Left colon (tissue), 2 donors: Measurements from ENCODE around the gene NIPA2. TPM values are rescaled to one million over a fixed set of nuclear protein-coding genes. Genes with fewer than 3 reads are reported as not detected.

Source experiments
- ATAC-seq: fragments of 200-7000 bp; cut with Tn5 transposase; one replicate; pipeline ENCODE4 v1.9.1; 2020; ENCODE audit warnings: mild to moderate bottlenecking, moderate library complexity
- DNase-seq, 2 donors: peaks; one replicate each; pipeline ENCODE4 v3.0.0-alpha.2; 2020
- intact Hi-C, 2 donors: fragments of 100-400 bp; cut with DNase I in 1 of 2; cut with micrococcal nuclease in 1 of 2; formaldehyde crosslinking; loops; one replicate each; pipeline versions ENCODE4 v1.11.2 to v1.14.0; 2022; cut with DNase I, micrococcal nuclease
- total RNA-seq, 2 donors: library from RNA; stranded (reverse); fragmentation: NEBNext Ultra II Directional; extraction: Animal tissue kit (Norgen Biotek cat#: 25700); gene quantifications; one replicate each; pipeline ENCODE4 v1.2.1, GENCODE V29; 2021
- donor health status: DM: no; HTN: no; CAD: no.
- donor health status: DM: yes; HTN: yes; CAD: no.

NIPA2 gene
- total RNA-seq, 2 donors from 2014 or later = 78.8 to 82.7 TPM

- intact Hi-C loops = no loop called here
- DNase-seq (no peak), ATAC-seq (no peak)
Measured at GRCh38 chr15:22823495-22824128, 14.9 kb upstream of the NIPA2 start.

- DNase-seq (no peak), ATAC-seq (no peak)
- intact Hi-C loops = no loop called here
Measured at GRCh38 chr15:22827125-22827524, 11.3 kb upstream of the NIPA2 start.

- DNase-seq (no peak), ATAC-seq (no peak)
- intact Hi-C loops = no loop called here
Measured at GRCh38 chr15:22831473-22831872, 7.0 kb upstream of the NIPA2 start.

DNA sequence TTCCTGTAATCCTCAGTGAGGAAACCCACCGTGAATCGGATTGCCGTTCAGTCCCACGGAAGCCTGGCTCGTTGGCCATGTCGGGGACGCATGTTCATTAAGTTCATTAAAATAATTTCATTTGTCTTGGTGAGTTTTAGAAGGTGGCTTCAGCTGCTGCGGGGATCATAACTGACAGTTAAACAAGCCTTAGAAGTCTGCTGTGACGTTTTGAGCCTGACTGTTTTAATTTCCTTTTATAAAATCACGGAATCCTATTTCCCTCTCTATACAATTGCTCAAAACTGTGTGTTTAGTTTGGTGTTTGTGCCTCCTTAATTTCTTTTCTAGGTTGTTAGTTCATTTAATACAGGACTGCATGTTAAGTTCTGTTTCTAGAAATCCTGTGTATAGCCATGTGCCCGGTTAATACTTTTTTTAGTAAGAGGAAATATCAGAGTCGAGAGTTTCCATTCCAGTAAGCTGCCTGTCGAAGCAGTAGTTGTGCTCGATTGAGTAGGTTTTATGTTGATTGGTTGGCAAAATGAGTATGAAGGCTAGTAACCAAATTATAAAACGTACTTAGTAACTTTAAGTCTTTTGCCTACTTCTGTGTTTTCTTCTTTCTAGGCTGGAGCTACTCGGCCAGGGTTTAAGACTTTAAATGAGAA is 705 bp downstream of the NIPA2 start:
- DNase-seq (no peak), ATAC-seq (peak; percentile 12)
- intact Hi-C loops = no loop called here

DNA sequence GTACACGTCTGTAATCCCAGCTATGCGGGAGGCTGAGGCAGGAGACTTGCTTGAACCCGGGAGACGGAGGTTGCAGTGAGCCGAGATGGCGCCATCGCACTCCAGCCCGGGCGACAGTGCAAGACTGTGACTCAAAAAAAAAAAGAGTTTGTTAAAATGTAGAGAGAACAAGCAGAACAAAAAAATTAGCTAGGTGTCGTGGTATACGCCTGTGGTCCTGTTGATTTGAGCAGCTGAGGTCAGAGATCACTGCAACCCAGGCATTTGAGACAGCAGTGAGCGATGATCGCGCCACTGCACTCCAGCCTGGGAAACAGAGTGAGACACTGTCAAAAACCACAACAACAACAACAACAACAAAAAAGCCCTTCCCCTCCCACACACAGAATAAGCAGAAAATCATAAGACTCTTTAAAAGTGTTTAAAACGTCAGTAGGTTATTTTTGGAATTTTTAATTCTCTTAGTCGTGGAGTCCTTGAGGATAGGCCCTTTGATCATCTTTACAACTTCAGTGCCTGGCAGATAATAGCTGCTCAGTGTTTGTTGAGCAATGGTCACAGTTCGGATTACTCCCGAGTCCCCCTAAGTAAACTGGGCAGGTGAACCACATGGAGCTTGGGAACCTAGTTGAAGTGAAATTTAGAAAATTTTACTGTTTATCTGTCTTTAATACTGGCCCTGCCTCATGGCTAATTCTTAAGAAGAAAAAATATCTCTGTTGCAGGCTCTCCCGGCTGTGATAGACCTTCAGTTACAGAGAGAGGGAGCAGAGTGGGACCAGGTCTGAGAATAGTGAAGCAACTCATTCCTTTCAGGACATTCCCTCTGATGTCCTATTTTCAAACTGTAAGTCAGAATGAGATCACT is 6.2 kb downstream of the NIPA2 start:
- ATAC-seq = no peak
- DNase-seq = no peak
- intact Hi-C loops = no loop called here

GRCh38 chr15:22845289-22845900 is 6.9 kb downstream of the NIPA2 start:
- intact Hi-C loops = no loop called here
- ATAC-seq = no peak
- DNase-seq = no peak

- intact Hi-C loops = no loop called here
- no peak for ATAC-seq
- no peak for DNase-seq
Measured at GRCh38 chr15:22846073-22846472, 7.6 kb downstream of the NIPA2 start.

DNA sequence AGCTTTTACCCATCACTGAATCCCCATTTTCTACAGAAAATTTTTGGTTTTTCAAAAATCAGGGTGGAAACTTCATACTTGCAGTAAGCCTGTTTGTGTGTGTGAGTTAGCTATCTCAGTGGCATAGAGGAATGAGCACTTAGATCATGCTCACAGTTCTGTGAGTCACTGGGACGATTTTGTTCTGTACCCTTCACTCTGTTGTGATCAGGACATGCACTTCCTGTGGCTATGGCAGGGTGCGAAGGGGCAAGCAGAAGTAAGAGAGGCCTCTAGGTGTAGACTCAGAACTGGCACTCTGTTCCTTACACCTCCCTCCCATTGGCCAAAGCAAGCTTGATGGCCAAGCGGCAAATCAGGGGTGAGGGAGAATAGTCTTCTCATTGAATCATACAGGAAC is 11.6 kb downstream of the NIPA2 start:
- no peak for ATAC-seq

GRCh38 chr15:22851513-22851912 is 13.0 kb downstream of the NIPA2 start:
- intact Hi-C loops = no loop called here
- ATAC-seq (no peak), DNase-seq (no peak)

More for the DNA sequence above, 11.6 kb downstream of the NIPA2 start:
- DNase-seq = no peak
- intact Hi-C loops = no loop called here

- intact Hi-C loops = no loop called here
- DNase-seq (no peak), ATAC-seq (no peak)
Measured at GRCh38 chr15:22855791-22856190, 17.3 kb downstream of the NIPA2 start.

DNA sequence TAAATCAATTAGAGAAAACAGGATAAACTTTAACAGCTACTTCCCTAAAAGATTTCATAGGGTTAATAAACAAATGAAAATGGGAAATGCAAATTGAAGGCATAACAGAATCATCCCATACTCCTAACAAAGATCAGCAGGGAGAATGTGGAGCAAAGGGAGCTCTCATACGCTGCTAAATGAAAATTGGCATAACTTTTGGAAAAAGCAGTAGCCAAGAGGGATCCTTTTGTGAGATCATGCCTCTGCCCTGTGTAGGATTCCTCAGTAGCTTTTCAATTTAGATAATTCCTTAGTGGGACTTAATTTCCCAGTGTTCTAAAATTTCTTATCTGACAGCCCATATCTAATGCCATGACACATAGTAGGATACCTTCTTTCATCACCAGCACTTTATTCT is 18.2 kb downstream of the NIPA2 start:
- intact Hi-C loops = no loop called here

GRCh38 chr15:22861161-22861560 is 22.7 kb downstream of the NIPA2 start:
- intact Hi-C loops = no loop called here
- no peak for DNase-seq
- ATAC-seq = no peak

More for the DNA sequence above, 18.2 kb downstream of the NIPA2 start:
- no peak for ATAC-seq
- DNase-seq = no peak

DNA sequence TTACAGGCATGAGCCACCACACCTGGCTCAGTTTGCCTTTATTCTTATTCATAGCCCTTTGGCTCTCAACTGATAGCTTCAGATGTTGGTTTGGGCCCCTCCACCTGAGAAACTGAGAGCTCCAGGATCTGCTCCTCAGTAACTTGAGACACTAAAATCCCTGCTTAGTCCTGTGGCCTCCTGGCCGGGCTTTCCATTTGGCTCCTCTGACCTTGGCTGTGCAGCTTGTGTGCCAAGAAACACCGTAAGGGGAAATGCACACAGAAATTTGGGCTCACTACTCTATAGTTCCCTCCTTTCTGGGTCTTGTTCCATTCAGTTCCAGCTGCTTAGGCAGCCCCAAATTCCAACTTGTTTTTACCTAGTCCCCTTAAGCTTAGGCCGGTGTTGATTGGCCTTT is 24.9 kb downstream of the NIPA2 start:
- ATAC-seq (peak; percentile 8), DNase-seq (no peak)
- intact Hi-C loops = no loop called here

DNA sequence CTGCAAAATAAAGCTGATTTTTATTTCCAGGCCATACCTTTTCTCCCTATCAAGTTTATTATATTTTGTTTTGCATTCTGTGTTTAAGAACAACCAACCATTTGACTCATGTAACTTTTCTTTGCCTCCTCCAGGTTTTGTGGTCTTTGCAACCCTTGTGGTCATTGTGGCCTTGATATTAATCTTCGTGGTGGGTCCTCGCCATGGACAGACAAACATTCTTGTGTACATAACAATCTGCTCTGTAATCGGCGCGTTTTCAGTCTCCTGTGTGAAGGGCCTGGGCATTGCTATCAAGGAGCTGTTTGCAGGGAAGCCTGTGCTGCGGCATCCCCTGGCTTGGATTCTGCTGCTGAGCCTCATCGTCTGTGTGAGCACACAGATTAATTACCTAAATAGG is 27.6 kb downstream of the NIPA2 start:
- DNase-seq = no peak
- ATAC-seq = no peak
- intact Hi-C loops = no loop called here

GRCh38 chr15:22867886-22868285 is 29.4 kb downstream of the NIPA2 start:
- no peak for ATAC-seq
- intact Hi-C loops = no loop called here
- no peak for DNase-seq

DNA sequence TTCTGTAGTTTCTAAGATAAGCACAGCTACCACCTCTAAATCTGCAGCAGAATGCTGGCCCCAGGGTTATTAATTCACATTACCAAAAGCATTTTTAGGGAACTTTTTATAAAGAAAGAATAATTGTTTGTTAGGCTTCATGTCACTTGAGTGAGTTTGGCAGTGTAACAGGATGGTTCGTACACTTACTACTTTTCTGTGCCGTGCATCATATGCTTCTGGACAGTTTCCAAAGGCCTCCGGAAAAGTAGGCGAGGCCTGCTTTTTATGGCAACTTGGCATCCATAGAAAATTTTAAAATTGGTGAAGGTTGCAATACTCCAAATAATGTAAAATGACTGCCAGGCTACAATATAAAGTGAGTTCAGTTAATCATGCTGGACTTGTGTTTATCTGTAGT is 30.0 kb downstream of the NIPA2 start:
- intact Hi-C loops = no loop called here
- DNase-seq (no peak), ATAC-seq (peak; percentile 20)

- ATAC-seq (peak; percentile 8), DNase-seq (no peak)
- intact Hi-C loops = no loop called here
Measured at GRCh38 chr15:22868928-22869327, 30.5 kb downstream of the NIPA2 start.

GRCh38 chr15:22869856-22870255 is 31.4 kb downstream of the NIPA2 start:
- ATAC-seq (no peak), DNase-seq (no peak)
- intact Hi-C loops = no loop called here

- intact Hi-C loops = no loop called here
Measured at GRCh38 chr15:22870865-22871264, 32.4 kb downstream of the NIPA2 start.

More at GRCh38 chr15:22870865-22871264, 32.4 kb downstream of the NIPA2 start:
- ATAC-seq = peak; percentile 3
- DNase-seq = no peak
